ENCODE data around the gene BRSK1. TPM values are rescaled to one million over a fixed set of nuclear protein-coding genes. Genes with fewer than 3 reads are reported as not detected.

The BRSK1 gene
- polyA plus RNA-seq, 3 donors: not detected

- peaks cover 98% of the 10 kb centered on the region for H3K79me2 ChIP-seq (ENCODE audit: insufficient read depth, low read length)
- H3K9ac ChIP-seq (ENCODE audit: insufficient read depth, low read length, poor library complexity, severe bottlenecking): no peak overlapping the region
- Mint-ChIP-seq H3K27me3 (ENCODE audit: low read depth in 3 of 3) (peaks cover 0 to 2% (median 0%) of the 10 kb centered on the region in 3 donors), H3K9me3 (peaks cover 0 to 2% (median 0%) of the 10 kb centered on the region in 7 donors), H3K27ac (peak overlapping the region; percentile 32 to 87 (median 64)), H3K4me3 (no peak overlapping the region), H3K4me1 (peaks cover 52% of the 10 kb centered on the region), H3K36me3 (peaks cover 39 to 66% of the 10 kb centered on the region in 2 donors)
- H3K9me3 ChIP-seq (replicated peaks in 1 of 2; ENCODE audit: control insufficient read depth in 1 of 2, insufficient read depth in 1 of 2, low read length in 2 of 2): no peaks in the 10 kb centered on the region
- H3K4me1 ChIP-seq (ENCODE audit: control insufficient read depth in 1 of 2, insufficient read depth in 2 of 2, low read length in 2 of 2): peaks cover 27 to 53% of the 10 kb centered on the region in 2 donors
- peak overlapping the region in 1 of 2 donors; percentile 66 for H3K27ac ChIP-seq (ENCODE audit: low read depth in 1 of 2, low read length in 2 of 2)
- DNase-seq: no peak
- H3K4me2 ChIP-seq (replicated peaks; ENCODE audit: extremely low read depth, low read length, poor library complexity, severe bottlenecking): no peak overlapping the region
- intact Hi-C loops (cut with micrococcal nuclease): no loop called here
- no peak for TF ChIP-seq CTCF (IDR thresholded peaks at IDR 0.05)
- H3K4me3 ChIP-seq (replicated peaks in 1 of 3; ENCODE audit: low read depth in 2 of 3, low read length in 3 of 3): no peak overlapping the region
- H3K36me3 ChIP-seq (replicated peaks in 1 of 2; ENCODE audit: control insufficient read depth in 1 of 2, insufficient read depth in 2 of 2, low read length in 2 of 2): peaks cover 42 to 67% of the 10 kb centered on the region in 2 donors
- WGBS (ENCODE audit: insufficient coverage): 89% methylated on average over 4 of the region's 9 CpGs
- peaks cover 100% of the 10 kb centered on the region for H4K20me1 ChIP-seq (ENCODE audit: insufficient read depth, low read length)
- no peak overlapping the region for H2AFZ ChIP-seq (ENCODE audit: insufficient read depth, low read depth, low read length, poor library complexity, severe bottlenecking)
- H3K27me3 ChIP-seq (ENCODE audit: control insufficient read depth in 2 of 2, insufficient read depth in 2 of 2, low read length in 2 of 2): no peaks in the 10 kb centered on the region
Observed at GRCh38 chr19:55248704-55249103, 35.1 kb upstream of the BRSK1 start.

GRCh38 chr19:55249841-55250240 is 34.0 kb upstream of the BRSK1 start:
- DNase-seq: no peak
- H3K36me3 Mint-ChIP-seq: peaks cover 28 to 55% of the 10 kb centered on the region in 2 donors
- WGBS (ENCODE audit: insufficient coverage): 90% methylated on average over 8 of the region's 11 CpGs

More at GRCh38 chr19:55249841-55250240, 34.0 kb upstream of the BRSK1 start:
- peaks cover 100% of the 10 kb centered on the region for H3K79me2 ChIP-seq (ENCODE audit: insufficient read depth, low read length)
- H3K27me3 ChIP-seq (ENCODE audit: control insufficient read depth in 2 of 2, insufficient read depth in 2 of 2, low read length in 2 of 2): no peaks in the 10 kb centered on the region
- Mint-ChIP-seq H3K9me3 (peaks cover 0 to 2% (median 0%) of the 10 kb centered on the region in 7 donors), H3K4me3 (no peak overlapping the region), H3K27me3 (ENCODE audit: low read depth in 3 of 3) (peaks cover 0 to 2% (median 0%) of the 10 kb centered on the region in 3 donors), H3K27ac (peak overlapping the region in 3 of 7 donors; percentile 48 to 64 (median 50)), H3K4me1 (peaks cover 63% of the 10 kb centered on the region)
- no peak for TF ChIP-seq CTCF (IDR thresholded peaks at IDR 0.05)
- H3K9me3 ChIP-seq (replicated peaks in 1 of 2; ENCODE audit: control insufficient read depth in 1 of 2, insufficient read depth in 1 of 2, low read length in 2 of 2): no peaks in the 10 kb centered on the region
- H4K20me1 ChIP-seq (ENCODE audit: insufficient read depth, low read length): peaks cover 99% of the 10 kb centered on the region
- no peak overlapping the region for H3K4me2 ChIP-seq (replicated peaks; ENCODE audit: extremely low read depth, low read length, poor library complexity, severe bottlenecking)
- H2AFZ ChIP-seq (ENCODE audit: insufficient read depth, low read depth, low read length, poor library complexity, severe bottlenecking): no peak overlapping the region
- intact Hi-C loops (cut with micrococcal nuclease): loop anchor here in 1 of 2 donors (5.0 to 10.0 kb wide), 2 partner anchors 37 to 135 kb away; partner anchors contain the start of gene PPP1R12C
- H3K4me1 ChIP-seq (ENCODE audit: control insufficient read depth in 1 of 2, insufficient read depth in 2 of 2, low read length in 2 of 2): peaks cover 36 to 64% of the 10 kb centered on the region in 2 donors
- H3K36me3 ChIP-seq (replicated peaks in 1 of 2; ENCODE audit: control insufficient read depth in 1 of 2, insufficient read depth in 2 of 2, low read length in 2 of 2): peaks cover 30 to 56% of the 10 kb centered on the region in 2 donors
- peak overlapping the region in 1 of 2 donors; percentile 51 for H3K27ac ChIP-seq (ENCODE audit: low read depth in 1 of 2, low read length in 2 of 2)
- H3K9ac ChIP-seq (ENCODE audit: insufficient read depth, low read length, poor library complexity, severe bottlenecking): no peak overlapping the region
- H3K4me3 ChIP-seq (replicated peaks in 1 of 3; ENCODE audit: low read depth in 2 of 3, low read length in 3 of 3): no peak overlapping the region
